ENCODE data around the gene VEPH1. TPM values are rescaled to one million over a fixed set of nuclear protein-coding genes. Genes with fewer than 3 reads are reported as not detected.

Gene VEPH1
- total and polyA plus RNA-seq, 9 of the 15 experiments (the other 6 are each of a cell fraction or from before 2014, with no cell fraction given): 4.5 to 15.6 (median 5.8) TPM

GRCh38 chr3:157513585-157513984 lies 10.4 kb upstream of the VEPH1 start (continued):
- peak; percentile 87 for TF ChIP-seq PCBP2 (IDR thresholded peaks at IDR 0.05; ENCODE audit: low read depth, low read length, poor library complexity, severe bottlenecking)

DNA sequence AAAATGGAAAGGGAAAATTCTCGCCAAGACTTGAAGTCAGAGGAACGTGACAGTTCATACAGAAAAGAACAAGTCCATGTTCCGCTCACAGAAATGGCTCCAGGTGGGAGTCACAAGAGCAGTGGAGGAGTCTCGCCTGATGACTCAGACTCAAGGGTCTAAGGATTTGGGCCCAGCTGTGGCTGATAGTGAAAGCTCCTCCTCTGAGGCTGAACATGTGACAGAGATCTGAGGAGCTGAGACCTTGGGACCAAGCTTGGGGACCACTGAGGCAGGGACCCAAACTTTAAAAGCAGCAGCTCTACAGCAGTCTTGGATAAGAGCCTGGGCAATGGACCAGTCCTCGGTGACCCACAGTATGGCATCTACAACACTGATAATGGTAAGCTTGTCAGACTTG lies 9.3 kb upstream of the VEPH1 start:
- Histone ChIP-seq H3K27ac (ENCODE audit: extremely low read depth, low read depth, low read length) (peak overlapping the region; percentile 38; the same call in 2 of the 3 replicates), H3K4me1 (replicated peaks in 1 of 2; ENCODE audit: control insufficient read depth in 2 of 2, insufficient read depth in 2 of 2, low read length in 2 of 2) (peaks cover 0 to 14% of the 10 kb centered on the region in 2 experiments; a peak in 4 of 5 replicates), H3K36me3 (ENCODE audit: control insufficient read depth, insufficient read depth, low read length) (no peaks in the 10 kb centered on the region), H3K9me1 (ENCODE audit: control insufficient read depth, insufficient read depth, low read length) (no peaks in the 10 kb centered on the region), H3K79me2 (ENCODE audit: control insufficient read depth, insufficient read depth, low read length) (no peaks in the 10 kb centered on the region), H3K9me3 (replicated peaks; ENCODE audit: control insufficient read depth, insufficient read depth, low read depth, low read length) (no peaks in the 10 kb centered on the region), H3K4me3 (no peak overlapping the region), H4K20me1 (replicated peaks; ENCODE audit: control insufficient read depth, insufficient read depth, low read length) (no peaks in the 10 kb centered on the region), H2AFZ (ENCODE audit: low read depth, low read length) (peak overlapping the region; percentile 50), H3K9ac (ENCODE audit: insufficient read depth in 1 of 2, low read depth in 2 of 2, low read length in 2 of 2) (no peak overlapping the region; a peak in 1 of 4 replicates), H3K4me2 (ENCODE audit: insufficient read depth, low read length) (peak overlapping the region; percentile 57), H3K27me3 (ENCODE audit: control insufficient read depth in 2 of 2, insufficient read depth in 2 of 2, low read length in 2 of 2) (no peaks in the 10 kb centered on the region)
- ChIA-PET CTCF (ENCODE audit: low intra/inter-chr PET ratio) (no interaction called here), POLR2A (interaction anchor here (1.1 kb wide), 1 partner anchor 10 kb away, joined by 3 read pairs; the partner anchor contains the start of gene VEPH1)
- intact Hi-C loops (cut with micrococcal nuclease) (no loop called here), in situ Hi-C loops (cut with MboI) (no loop called here)
- peak; percentile 29 to 86 (median 50) for DNase-seq (ENCODE audit: extremely low read depth in 1 of 4, low spot score in 3 of 4)
- WGBS (ENCODE audit: insufficient coverage, low coverage, missing lambda C conversion rate): 5% methylated on average over 5 of the region's 5 CpGs
- peak; percentile 95 for FAIRE-seq
- peak; percentile 94 for ATAC-seq
- BruUV-seq (replicated peaks): no TSS peak
- no peak; a peak in 1 of 4 replicates for TF ChIP-seq MNT (conservative IDR thresholded peaks at IDR 0.05)
- no peak for TF ChIP-seq TSC22D4 (tag; IDR thresholded peaks at IDR 0.05)
- TF ChIP-seq, protein P1, sequence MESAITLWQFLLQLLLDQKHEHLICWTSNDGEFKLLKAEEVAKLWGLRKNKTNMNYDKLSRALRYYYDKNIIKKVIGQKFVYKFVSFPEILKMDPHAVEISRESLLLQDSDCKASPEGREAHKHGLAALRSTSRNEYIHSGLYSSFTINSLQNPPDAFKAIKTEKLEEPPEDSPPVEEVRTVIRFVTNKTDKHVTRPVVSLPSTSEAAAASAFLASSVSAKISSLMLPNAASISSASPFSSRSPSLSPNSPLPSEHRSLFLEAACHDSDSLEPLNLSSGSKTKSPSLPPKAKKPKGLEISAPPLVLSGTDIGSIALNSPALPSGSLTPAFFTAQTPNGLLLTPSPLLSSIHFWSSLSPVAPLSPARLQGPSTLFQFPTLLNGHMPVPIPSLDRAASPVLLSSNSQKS (CRISPR knock-in tag; IDR thresholded peaks at IDR 0.05): no peak
- no peak for TF ChIP-seq NCOA1 (IDR thresholded peaks at IDR 0.05; ENCODE audit: low read depth)
- no peak for TF ChIP-seq BRD4 (IDR thresholded peaks at IDR 0.05)
- no peak for TF ChIP-seq ZNF316 (IDR thresholded peaks at IDR 0.05)
- TF ChIP-seq EGR1 (conservative IDR thresholded peaks at IDR 0.05): no peak; the same call in 1 of the 2 replicates
- no peak for TF ChIP-seq SAFB (IDR thresholded peaks at IDR 0.05; ENCODE audit: borderline replicate concordance, low read depth, low read length)
- no peak for TF ChIP-seq RHOXF2B (CRISPR knock-in tag; conservative IDR thresholded peaks at IDR 0.05)
- no peak for TF ChIP-seq KLF1 (tag; IDR thresholded peaks at IDR 0.05)
- TF ChIP-seq ETS1 (conservative IDR thresholded peaks at IDR 0.05; ENCODE audit: control insufficient read depth, low read depth, low read length): no peak
- no peak for TF ChIP-seq CREB3L1 (IDR thresholded peaks at IDR 0.05; ENCODE audit: borderline replicate concordance, low read depth)
- TF ChIP-seq, protein P2, sequence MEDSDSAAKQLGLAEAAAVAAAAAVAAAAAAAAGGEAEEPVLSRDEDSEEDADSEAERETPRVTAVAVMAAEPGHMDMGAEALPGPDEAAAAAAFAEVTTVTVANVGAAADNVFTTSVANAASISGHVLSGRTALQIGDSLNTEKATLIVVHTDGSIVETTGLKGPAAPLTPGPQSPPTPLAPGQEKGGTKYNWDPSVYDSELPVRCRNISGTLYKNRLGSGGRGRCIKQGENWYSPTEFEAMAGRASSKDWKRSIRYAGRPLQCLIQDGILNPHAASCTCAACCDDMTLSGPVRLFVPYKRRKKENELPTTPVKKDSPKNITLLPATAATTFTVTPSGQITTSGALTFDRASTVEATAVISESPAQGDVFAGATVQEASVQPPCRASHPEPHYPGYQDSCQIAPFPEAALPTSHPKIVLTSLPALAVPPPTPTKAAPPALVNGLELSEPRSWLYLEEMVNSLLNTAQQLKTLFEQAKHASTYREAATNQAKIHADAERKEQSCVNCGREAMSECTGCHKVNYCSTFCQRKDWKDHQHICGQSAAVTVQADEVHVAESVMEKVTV (CRISPR knock-in tag; IDR thresholded peaks at IDR 0.05): no peak
- no peak for TF ChIP-seq ZKSCAN1 (IDR thresholded peaks at IDR 0.05; ENCODE audit: low read depth, low read length)
